ENCODE data around the gene ADRB1. TPM values are rescaled to one million over a fixed set of nuclear protein-coding genes. Genes with fewer than 3 reads are reported as not detected.

ADRB1 gene
- total RNA-seq, 1 donor from 2014 or later, result 35.6 TPM

DNA sequence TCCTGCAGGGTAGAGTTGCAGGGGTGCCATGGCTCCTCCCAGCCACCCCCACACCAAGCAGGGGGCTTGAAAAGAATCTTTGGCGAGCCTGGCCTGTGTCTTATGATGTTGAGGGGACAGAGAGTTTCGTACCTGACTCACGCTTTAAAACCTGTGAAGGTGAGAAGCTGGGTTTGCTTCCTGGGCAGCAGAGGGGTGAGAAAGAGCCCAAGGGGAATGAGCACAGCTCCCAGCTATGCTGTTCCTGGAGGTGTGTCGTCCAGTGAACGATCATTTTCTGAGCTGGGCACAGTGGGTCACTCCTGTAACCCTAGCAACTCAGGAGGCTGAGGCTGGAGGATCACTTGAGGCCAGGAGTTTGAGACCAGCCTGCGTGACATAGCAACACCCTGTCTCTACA lies 13.5 kb upstream of the ADRB1 start:
- intact Hi-C loops (cut with DNase I), result no loop called here

DNA sequence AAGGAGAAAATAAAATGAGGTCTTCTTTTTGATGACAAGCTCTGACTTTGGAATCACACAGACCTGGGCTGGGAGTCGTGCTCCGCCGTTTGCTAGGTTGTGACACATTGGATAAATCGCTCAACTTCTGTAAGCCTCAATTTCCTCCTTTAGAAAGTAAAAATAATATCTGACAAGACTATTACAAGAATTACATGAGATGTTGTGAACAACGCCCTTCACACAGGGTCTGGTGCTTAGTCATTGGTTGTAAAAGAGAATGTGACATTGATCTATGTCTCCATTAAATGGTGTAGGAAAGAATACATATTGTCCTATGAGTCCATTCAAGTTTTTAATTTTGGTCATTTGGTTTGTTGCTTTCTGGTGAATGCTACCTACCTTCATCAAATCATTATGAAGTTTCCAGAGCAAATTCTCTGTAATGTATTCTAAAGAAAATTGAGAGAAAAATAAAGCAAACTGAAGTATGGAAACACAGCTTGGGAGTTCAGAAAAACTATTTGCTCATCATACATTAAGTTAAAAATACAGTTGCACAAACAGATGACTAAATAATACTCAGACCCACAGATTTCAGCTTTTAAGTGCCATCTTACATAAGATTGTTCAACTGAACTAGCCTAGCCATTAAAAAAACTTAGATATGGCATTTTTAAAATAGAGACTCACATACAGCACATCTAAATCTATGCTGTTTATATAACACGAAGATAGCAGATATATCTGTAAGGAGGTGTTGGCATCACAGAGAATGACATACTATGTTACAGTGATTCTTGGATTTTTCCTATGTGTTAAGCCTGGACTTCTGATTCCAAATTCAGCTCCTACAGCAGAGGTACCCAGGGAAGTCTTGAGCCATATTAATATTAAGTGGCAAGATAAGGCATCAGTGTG lies 12.3 kb upstream of the ADRB1 start:
- Histone ChIP-seq H3K27me3 (ENCODE audit: low read depth) (no peaks in the 10 kb centered on the region), H3K4me1 (peaks cover 8% of the 10 kb centered on the region), H3K36me3 (no peaks in the 10 kb centered on the region), H3K27ac (no peak overlapping the region), H3K9me3 (no peaks in the 10 kb centered on the region), H3K4me3 (no peak overlapping the region)
- ATAC-seq (no peak), DNase-seq (no peak)
- intact Hi-C loops (cut with DNase I), result no loop called here
- TF ChIP-seq, protein P1, sequence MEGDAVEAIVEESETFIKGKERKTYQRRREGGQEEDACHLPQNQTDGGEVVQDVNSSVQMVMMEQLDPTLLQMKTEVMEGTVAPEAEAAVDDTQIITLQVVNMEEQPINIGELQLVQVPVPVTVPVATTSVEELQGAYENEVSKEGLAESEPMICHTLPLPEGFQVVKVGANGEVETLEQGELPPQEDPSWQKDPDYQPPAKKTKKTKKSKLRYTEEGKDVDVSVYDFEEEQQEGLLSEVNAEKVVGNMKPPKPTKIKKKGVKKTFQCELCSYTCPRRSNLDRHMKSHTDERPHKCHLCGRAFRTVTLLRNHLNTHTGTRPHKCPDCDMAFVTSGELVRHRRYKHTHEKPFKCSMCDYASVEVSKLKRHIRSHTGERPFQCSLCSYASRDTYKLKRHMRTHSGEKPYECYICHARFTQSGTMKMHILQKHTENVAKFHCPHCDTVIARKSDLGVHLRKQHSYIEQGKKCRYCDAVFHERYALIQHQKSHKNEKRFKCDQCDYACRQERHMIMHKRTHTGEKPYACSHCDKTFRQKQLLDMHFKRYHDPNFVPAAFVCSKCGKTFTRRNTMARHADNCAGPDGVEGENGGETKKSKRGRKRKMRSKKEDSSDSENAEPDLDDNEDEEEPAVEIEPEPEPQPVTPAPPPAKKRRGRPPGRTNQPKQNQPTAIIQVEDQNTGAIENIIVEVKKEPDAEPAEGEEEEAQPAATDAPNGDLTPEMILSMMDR (IDR thresholded peaks at IDR 0.05), result no peak

More for the DNA sequence above, 13.5 kb upstream of the ADRB1 start:
- peaks cover 19% of the 10 kb centered on the region for H3K4me1 ChIP-seq
- ATAC-seq (no peak), DNase-seq (no peak)
- no peaks in the 10 kb centered on the region for H3K36me3 ChIP-seq
- H3K27me3 ChIP-seq (ENCODE audit: low read depth), result no peaks in the 10 kb centered on the region
- no peaks in the 10 kb centered on the region for H3K9me3 ChIP-seq
- H3K27ac ChIP-seq, result no peak overlapping the region
- TF ChIP-seq, protein P1 (IDR thresholded peaks at IDR 0.05), result no peak
- H3K4me3 ChIP-seq, result no peak overlapping the region

GRCh38 chr10:114033566-114033965 lies 10.1 kb upstream of the ADRB1 start:
- Histone ChIP-seq H3K27ac (no peak overlapping the region), H3K4me3 (no peak overlapping the region), H3K9me3 (no peaks in the 10 kb centered on the region), H3K4me1 (no peaks in the 10 kb centered on the region), H3K27me3 (ENCODE audit: low read depth) (no peaks in the 10 kb centered on the region), H3K36me3 (no peaks in the 10 kb centered on the region)
- TF ChIP-seq, protein P1 (IDR thresholded peaks at IDR 0.05), result no peak
- ATAC-seq, result no peak
- intact Hi-C loops (cut with DNase I), result no loop called here
- no peak for DNase-seq

- no peaks in the 10 kb centered on the region for H3K27me3 ChIP-seq (ENCODE audit: low read depth)
- H3K36me3 ChIP-seq, result no peaks in the 10 kb centered on the region
- H3K27ac ChIP-seq, result no peak overlapping the region
- no peaks in the 10 kb centered on the region for H3K9me3 ChIP-seq
- intact Hi-C loops (cut with DNase I), result no loop called here
- TF ChIP-seq, protein P1 (IDR thresholded peaks at IDR 0.05), result no peak
- no peaks in the 10 kb centered on the region for H3K4me1 ChIP-seq
- no peak for ATAC-seq
- H3K4me3 ChIP-seq, result no peak overlapping the region
- DNase-seq, result no peak
These were observed 8.6 kb upstream of the ADRB1 start for GRCh38 chr10:114034923-114035645.

- H3K27ac ChIP-seq, result no peak overlapping the region
- DNase-seq (no peak), ATAC-seq (no peak)
- no peaks in the 10 kb centered on the region for H3K4me1 ChIP-seq
- H3K27me3 ChIP-seq (ENCODE audit: low read depth), result no peaks in the 10 kb centered on the region
- H3K9me3 ChIP-seq, result no peaks in the 10 kb centered on the region
- H3K36me3 ChIP-seq, result no peaks in the 10 kb centered on the region
- H3K4me3 ChIP-seq, result no peak overlapping the region
- TF ChIP-seq, protein P1 (IDR thresholded peaks at IDR 0.05), result no peak
- intact Hi-C loops (cut with DNase I), result no loop called here
These were observed 7.9 kb upstream of the ADRB1 start for GRCh38 chr10:114035791-114036190.
